GF-D8 (cell line): Measurements from ENCODE around the gene CPSF4L.

Experiments used
- DNase-seq: peaks from one replicate; lab custom pipeline; 2025; lab: John Stamatoyannopoulos, UW

Gene CPSF4L

DNA sequence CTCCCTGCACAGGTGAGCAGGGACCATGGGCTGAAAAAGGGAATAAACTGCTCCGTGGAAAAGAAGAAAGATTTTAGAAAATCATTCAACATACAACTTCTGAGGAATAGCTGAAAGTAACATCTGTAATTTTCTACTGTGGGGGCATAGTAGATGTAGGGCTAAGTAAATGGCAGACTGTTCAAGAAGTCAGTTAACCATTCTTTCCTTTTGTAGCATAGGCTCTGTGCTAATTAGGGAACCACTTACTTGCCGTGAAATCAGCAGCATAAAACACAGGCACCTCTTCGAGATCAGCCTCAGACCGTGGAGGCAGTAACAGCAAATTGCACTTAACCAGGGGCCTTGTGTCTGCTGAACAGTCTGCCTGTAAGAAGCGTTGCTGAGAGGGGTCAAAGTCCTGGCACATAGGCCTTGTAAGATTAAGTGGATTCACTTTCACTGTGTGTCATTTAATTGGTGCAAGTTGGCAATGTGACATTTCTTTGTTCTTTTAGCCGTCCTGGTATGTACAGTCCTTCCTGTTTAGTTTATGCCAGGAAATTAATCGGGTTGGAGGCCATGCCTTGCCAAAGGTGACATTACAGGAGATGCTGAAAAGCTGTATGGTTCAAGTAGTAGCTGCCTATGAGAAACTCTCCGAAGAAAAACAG is 58.4 kb downstream of the CPSF4L start:
- DNase-seq = no peak

DNA sequence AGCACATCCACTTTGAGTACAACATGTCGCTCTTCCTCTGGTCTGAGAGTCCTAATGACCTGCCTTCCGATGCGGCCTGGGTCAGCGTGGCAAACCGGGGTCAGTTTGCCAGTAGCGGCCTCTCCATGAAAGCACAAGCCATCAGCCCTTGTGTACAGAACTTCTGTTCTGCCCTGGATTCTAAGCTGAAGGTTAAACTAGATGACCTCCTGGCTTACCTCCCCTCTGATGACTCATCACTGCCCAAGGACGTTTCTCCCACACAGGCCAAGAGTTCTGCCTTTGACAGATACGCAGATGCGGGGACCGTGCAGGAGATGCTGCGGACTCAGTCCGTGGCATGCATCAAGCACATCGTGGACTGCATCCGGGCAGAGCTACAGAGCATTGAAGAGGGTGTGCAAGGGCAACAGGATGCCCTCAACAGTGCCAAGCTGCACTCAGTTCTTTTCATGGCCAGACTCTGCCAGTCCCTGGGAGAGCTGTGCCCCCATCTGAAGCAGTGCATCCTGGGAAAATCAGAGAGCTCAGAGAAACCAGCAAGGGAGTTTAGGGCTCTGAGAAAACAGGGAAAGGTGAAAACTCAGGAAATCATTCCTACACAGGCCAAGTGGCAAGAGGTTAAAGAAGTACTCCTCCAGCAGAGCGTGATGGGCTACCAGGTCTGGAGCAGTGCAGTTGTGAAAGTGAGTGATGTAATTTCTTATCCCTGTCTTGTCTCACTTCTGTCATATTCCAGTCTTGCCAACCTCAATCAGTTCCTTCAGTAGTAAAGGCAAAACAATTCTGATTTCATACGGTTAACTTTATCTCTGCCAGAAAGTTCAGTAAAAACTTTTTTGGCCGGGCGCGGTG is 60.2 kb downstream of the CPSF4L start:
- DNase-seq = no peak

DNA sequence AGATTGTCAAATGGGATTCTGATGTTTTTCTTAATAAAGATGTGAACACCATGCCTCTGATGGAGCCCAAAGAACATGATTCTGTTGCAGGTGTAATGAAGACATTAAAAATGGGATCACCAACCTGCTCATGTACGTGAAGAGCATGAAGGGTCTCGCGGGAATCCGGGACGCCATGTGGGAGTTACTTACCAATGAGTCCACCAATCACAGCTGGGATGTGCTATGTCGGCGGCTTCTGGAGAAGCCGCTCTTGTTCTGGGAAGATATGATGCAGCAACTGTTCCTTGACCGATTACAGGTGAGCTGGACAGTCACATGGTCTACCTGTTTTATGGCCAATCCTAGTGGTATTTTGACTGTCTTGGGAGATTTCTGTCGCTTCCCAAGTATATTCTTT is 61.2 kb downstream of the CPSF4L start:
- DNase-seq = no peak

DNA sequence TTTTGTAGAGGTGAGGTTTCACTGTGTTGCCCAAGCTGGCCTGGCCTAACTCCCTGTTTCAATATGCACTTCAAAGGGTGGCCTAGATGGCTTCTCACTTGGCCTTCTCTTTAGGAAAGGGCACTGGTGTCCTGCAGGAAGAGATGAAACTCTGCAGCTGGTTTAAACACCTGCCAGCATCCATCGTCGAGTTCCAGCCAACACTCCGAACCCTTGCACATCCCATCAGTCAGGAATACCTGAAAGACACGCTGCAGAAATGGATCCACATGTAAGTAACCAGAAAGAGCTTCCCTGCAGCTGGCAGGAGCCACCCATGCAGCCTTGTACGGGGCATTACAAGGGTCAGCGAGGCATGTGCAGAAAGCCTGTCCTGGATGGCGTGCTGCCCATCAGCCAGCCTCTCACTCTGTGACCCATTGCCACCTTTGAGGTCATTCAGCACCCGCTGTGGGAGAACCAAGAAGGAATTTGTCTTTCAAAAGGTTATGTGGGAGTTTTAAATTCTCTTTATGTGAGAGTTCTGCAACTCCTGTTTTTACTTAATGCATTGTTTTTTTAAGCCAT is 61.8 kb downstream of the CPSF4L start:
- DNase-seq = no peak

DNA sequence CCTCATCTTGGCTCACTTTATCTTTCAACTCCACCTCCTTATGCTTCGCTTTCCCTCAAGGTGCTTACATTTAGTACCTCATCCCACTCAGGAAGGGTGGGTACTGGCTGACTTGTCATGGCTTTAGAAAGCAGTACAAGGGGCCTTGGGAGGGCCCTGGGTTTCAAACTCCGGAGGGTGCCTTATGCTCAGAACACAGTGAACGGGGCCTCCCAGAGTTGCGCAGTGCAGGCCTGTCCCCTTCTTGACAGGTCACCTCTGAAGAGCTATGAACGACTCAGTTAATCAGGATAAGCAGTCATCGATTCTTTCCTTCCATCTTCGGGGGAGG is 62.8 kb downstream of the CPSF4L start:
- no peak for DNase-seq
